B cell (primary cell): ENCODE data around the gene DLK2. TPM values are rescaled to one million over a fixed set of nuclear protein-coding genes. Genes with fewer than 3 reads are reported as not detected.

Experiments
- ATAC-seq: fragments of 200-7000 bp; cut with Tn5 transposase; one replicate; pipeline ENCODE4 v1.10.0; 2021; ENCODE audit warnings: low read depth, mild to moderate bottlenecking, moderate number of reproducible peaks, moderate library complexity
- CTCF ChIA-PET: fragments of 350-600 bp; sonication (Branson Sonifier 250); formaldehyde crosslinking; loops from one replicate; lab custom pipeline; 2021; ENCODE audit warnings: antibody characterized with exemption, inconsistent platforms; lab: Charles Lee
- POLR2A ChIA-PET: fragments of 350-600 bp; sonication (Branson Sonifier 250); formaldehyde crosslinking; loops from one replicate; lab custom pipeline; 2021; ENCODE audit warnings: antibody characterized with exemption; lab: Charles Lee
- DNase-seq: peaks from one replicate; pipeline ENCODE4 v3.0.0; 2013
- H2AFZ ChIP-seq: 2 replicates; pipeline ENCODE4 v1.6.1; 2012; ENCODE audit warnings: mild to moderate bottlenecking, low read depth, low read length; ENCODE audit not compliant: insufficient read depth, poor library complexity, severe bottlenecking
- H3K27ac ChIP-seq, 2 donors: 1 replicate in 1 of 2; 2 replicates in 1 of 2; pipeline ENCODE4 v1.5.1; 2012 to 2013; ENCODE audit warnings: low read length in 2 of 2, mild to moderate bottlenecking in 2 of 2, moderate library complexity in 1 of 2
- H3K27me3 ChIP-seq, 4 experiments: fragments of 200-600 bp in 1 of 4; sonication (generic) in 1 of 4; replicated peaks in 1 of 4; 1 replicate in 2 of 4; 2 replicates in 2 of 4; pipeline versions ENCODE4 v1.6.1 to v1.7.0; 2013 to 2016; ENCODE audit warnings: low read length in 3 of 4, mild to moderate bottlenecking in 2 of 4, mixed read lengths in 1 of 4, moderate library complexity in 1 of 4; ENCODE audit not compliant: insufficient read depth in 4 of 4, control insufficient read depth in 3 of 4; ENCODE audit errors: control extremely low read depth in 1 of 4
- H3K36me3 ChIP-seq, 2 experiments: replicated peaks in 1 of 2; 1 replicate in 1 of 2; 2 replicates in 1 of 2; pipeline versions ENCODE4 v1.6.1 to v1.7.1; 2013; ENCODE audit warnings: low read length in 1 of 2; ENCODE audit not compliant: insufficient read depth in 2 of 2, control insufficient read depth in 1 of 2; ENCODE audit errors: control extremely low read depth in 1 of 2, extremely low read depth in 1 of 2
- H3K4me1 ChIP-seq, 2 donors: fragments of 200-600 bp in 1 of 2; sonication (generic) in 1 of 2; 1 replicate in 1 of 2; 2 replicates in 1 of 2; pipeline versions ENCODE4 v1.5.1 to v1.6.1; 2013 to 2017; ENCODE audit warnings: low read length in 2 of 2; ENCODE audit not compliant: control insufficient read depth in 2 of 2, insufficient read depth in 2 of 2
- H3K4me2 ChIP-seq: replicated peaks from 2 replicates; pipeline ENCODE3; 2012; ENCODE audit warnings: mild to moderate bottlenecking, low read depth, low read length; ENCODE audit not compliant: poor library complexity, severe bottlenecking
- H3K4me3 ChIP-seq, 5 experiments: fragments of 200-600 bp in 1 of 5; sonication (generic) in 1 of 5; 1 replicate in 3 of 5; 2 replicates in 2 of 5; pipeline versions ENCODE4 v1.5.1 to v1.7.0; 2011 to 2016; ENCODE audit warnings: low read length in 4 of 5, mild to moderate bottlenecking in 4 of 5, low read depth in 2 of 5, control low read depth in 1 of 5, moderate library complexity in 1 of 5; ENCODE audit not compliant: insufficient read depth in 1 of 5; ENCODE audit errors: control extremely low read depth in 1 of 5, extremely low read depth in 1 of 5
- H3K79me2 ChIP-seq: fragments of 200-600 bp; sonication (generic); one replicate; pipeline ENCODE4 v1.6.0; 2016; ENCODE audit warnings: low read length; ENCODE audit not compliant: control insufficient read depth, insufficient read depth
- H3K9ac ChIP-seq: fragments of 200-600 bp; sonication (generic); 2 replicates; pipeline ENCODE4 v1.6.1; 2017; ENCODE audit warnings: mild to moderate bottlenecking, low read length, moderate library complexity
- H3K9me3 ChIP-seq, 3 donors: one replicate each; pipeline versions ENCODE4 v1.6.1 to v1.7.1; 2013; ENCODE audit warnings: low read length in 2 of 3; ENCODE audit not compliant: control insufficient read depth in 2 of 3, insufficient read depth in 1 of 3; ENCODE audit errors: control extremely low read depth in 1 of 3
- H4K20me1 ChIP-seq: 2 replicates; pipeline ENCODE4 v1.6.0; 2012; ENCODE audit warnings: mild to moderate bottlenecking, low read length; ENCODE audit not compliant: insufficient read depth, control insufficient read depth, poor library complexity, severe bottlenecking
- H3K27ac Mint-ChIP-seq: one replicate; pipeline ENCODE4 v1.8.0; 2021; ENCODE audit warnings: mixed read lengths
- H3K27me3 Mint-ChIP-seq: one replicate; pipeline ENCODE4 v1.8.0; 2021; ENCODE audit warnings: mixed read lengths
- H3K4me1 Mint-ChIP-seq: one replicate; pipeline ENCODE4 v1.8.0; 2021; ENCODE audit warnings: mixed read lengths
- H3K4me3 Mint-ChIP-seq: one replicate; pipeline ENCODE4 v1.8.0; 2021; ENCODE audit warnings: mixed read lengths
- H3K9me3 Mint-ChIP-seq: one replicate; pipeline ENCODE4 v1.8.0; 2022; ENCODE audit warnings: mixed read lengths; ENCODE audit not compliant: insufficient read depth
- EZH2 ChIP-seq: IDR thresholded peaks from 2 replicates; pipeline ENCODE4 v1.6.1; 2012; ENCODE audit warnings: borderline replicate concordance, low read depth, mild to moderate bottlenecking, moderate library complexity, low read length; ENCODE audit not compliant: insufficient read depth, poor library complexity, severe bottlenecking
- WGBS: methylation state at CpG from one replicate; pipeline ENCODE4 v1.1.5; 2013; ENCODE audit warnings: missing lambda C conversion rate; ENCODE audit not compliant: insufficient coverage; 5-methylcytosine and 5-hydroxymethylcytosine counted together
- intact Hi-C: fragments of 100-400 bp; cut with micrococcal nuclease; formaldehyde crosslinking; loops from one replicate; pipeline ENCODE4 v1.10.0; 2022
- polyA plus RNA-seq: library from polyadenylated mRNA; depleted of rRNA; stranded (reverse); fragments of >200 nt; gene quantifications from 2 replicates; pipeline ENCODE4 v1.2.3, GENCODE V29; 2012
- total RNA-seq, 2 donors: library from RNA; stranded (reverse); fragments of 120-200 nt in 1 of 2; gene quantifications; 1 replicate in 1 of 2; 2 replicates in 1 of 2; pipeline versions ENCODE4 v1.2.3 to v1.2.4, GENCODE V29; 2013 to 2022
- TF ChIP-seq, protein P1 (sequence below): fragments of 200-600 bp; IDR thresholded peaks from one replicate; pipeline ENCODE4 v1.8.0; 2022; ENCODE audit warnings: antibody characterized with exemption, mild to moderate bottlenecking

DLK2 gene
- total and polyA plus RNA-seq, 2 donors (not counting 1 experiment from before 2014, with no cell fraction given) = 0.34 TPM; not detected in 1

DNA sequence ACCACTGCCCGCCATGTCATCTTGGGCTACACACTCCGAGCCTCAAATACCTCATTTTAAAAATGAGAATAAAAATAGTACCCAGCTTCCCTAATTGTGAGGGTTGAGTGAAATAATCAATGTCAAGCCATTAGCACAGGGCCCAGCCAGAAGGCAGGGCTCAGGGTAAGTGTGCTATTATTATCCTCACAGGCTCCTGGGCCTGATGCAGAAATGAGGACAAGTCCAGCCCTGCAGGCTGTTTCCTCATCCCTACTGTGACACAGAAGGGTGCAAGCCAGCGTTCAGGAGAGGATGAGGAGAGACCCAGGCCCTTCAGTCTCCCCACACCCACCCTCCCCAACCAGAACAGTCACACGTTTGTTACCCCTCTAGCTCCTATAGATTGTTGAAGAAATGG lies 4.0 kb downstream of the DLK2 start:
- no CpG with 5 or more reads among the region's 4 CpGs for WGBS
- ATAC-seq (no peak), DNase-seq (no peak)
- H3K27me3 Mint-ChIP-seq = no peaks in the 10 kb centered on the region
- no peaks in the 10 kb centered on the region for H4K20me1 ChIP-seq
- ChIA-PET POLR2A (interaction anchor here (0.6 kb wide), 1 partner anchor 23 kb away, joined by 3 read pairs; no protein-coding TSS in a partner anchor), CTCF (interaction anchor here (1.1 kb wide), 1 partner anchor 222 kb away, joined by 3 read pairs; the partner anchor contains the start of gene DNPH1)
- no peaks in the 10 kb centered on the region for H3K9me3 Mint-ChIP-seq
- H3K4me3 Mint-ChIP-seq = no peak overlapping the region
- no peaks in the 10 kb centered on the region for H3K79me2 ChIP-seq
- H3K36me3 ChIP-seq = peaks cover 0 to 42% of the 10 kb centered on the region in 2 experiments
- H3K4me1 ChIP-seq = peaks cover 7 to 12% of the 10 kb centered on the region in 2 donors
- H3K27ac Mint-ChIP-seq = no peak overlapping the region
- peaks cover 10% of the 10 kb centered on the region for H3K4me1 Mint-ChIP-seq
- no peak overlapping the region for H3K4me3 ChIP-seq
- H3K9me3 ChIP-seq = no peaks in the 10 kb centered on the region
- no peak for TF ChIP-seq EZH2
- TF ChIP-seq, protein P1, sequence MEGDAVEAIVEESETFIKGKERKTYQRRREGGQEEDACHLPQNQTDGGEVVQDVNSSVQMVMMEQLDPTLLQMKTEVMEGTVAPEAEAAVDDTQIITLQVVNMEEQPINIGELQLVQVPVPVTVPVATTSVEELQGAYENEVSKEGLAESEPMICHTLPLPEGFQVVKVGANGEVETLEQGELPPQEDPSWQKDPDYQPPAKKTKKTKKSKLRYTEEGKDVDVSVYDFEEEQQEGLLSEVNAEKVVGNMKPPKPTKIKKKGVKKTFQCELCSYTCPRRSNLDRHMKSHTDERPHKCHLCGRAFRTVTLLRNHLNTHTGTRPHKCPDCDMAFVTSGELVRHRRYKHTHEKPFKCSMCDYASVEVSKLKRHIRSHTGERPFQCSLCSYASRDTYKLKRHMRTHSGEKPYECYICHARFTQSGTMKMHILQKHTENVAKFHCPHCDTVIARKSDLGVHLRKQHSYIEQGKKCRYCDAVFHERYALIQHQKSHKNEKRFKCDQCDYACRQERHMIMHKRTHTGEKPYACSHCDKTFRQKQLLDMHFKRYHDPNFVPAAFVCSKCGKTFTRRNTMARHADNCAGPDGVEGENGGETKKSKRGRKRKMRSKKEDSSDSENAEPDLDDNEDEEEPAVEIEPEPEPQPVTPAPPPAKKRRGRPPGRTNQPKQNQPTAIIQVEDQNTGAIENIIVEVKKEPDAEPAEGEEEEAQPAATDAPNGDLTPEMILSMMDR = no peak
- no peak overlapping the region for H3K9ac ChIP-seq
- H3K4me2 ChIP-seq = no peak overlapping the region
- intact Hi-C loops = no loop called here
- no peak overlapping the region for H2AFZ ChIP-seq
- no peak overlapping the region for H3K27ac ChIP-seq
- no peaks in the 10 kb centered on the region for H3K27me3 ChIP-seq

DNA sequence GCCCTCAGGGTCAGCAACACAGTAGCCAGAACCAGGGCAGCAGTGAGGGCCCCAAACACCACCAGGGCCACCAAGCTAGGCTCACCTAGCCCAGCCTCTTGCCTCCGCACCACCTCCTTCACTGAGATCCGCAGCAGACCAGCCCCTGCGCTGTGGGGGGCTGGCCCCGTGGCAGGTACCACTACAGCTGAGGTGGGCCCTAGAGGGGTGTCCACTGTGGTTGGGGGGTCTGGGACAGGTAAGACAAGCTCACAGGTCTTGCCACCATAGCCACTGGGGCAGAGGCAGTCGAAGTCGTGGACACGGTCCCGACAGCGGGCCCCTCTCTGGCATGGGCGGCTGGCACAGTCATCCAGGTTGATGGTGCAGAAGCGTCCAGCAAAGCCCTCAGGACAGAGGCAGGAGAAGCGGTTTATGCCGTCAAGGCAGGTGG lies 4.6 kb downstream of the DLK2 start:
- no peak overlapping the region for H3K4me3 ChIP-seq
- no peak overlapping the region for H2AFZ ChIP-seq
- no peaks in the 10 kb centered on the region for H3K79me2 ChIP-seq
- Mint-ChIP-seq H3K4me3 (no peak overlapping the region), H3K27me3 (no peaks in the 10 kb centered on the region), H3K4me1 (peaks cover 5% of the 10 kb centered on the region), H3K9me3 (no peaks in the 10 kb centered on the region), H3K27ac (no peak overlapping the region)
- ATAC-seq = no peak
- peaks cover 0 to 45% of the 10 kb centered on the region in 2 experiments for H3K36me3 ChIP-seq
- H3K9ac ChIP-seq = no peak overlapping the region
- H3K4me1 ChIP-seq = peaks cover under 1 to 6% of the 10 kb centered on the region in 2 donors
- H3K27me3 ChIP-seq = no peaks in the 10 kb centered on the region
- H3K27ac ChIP-seq = no peak overlapping the region
- TF ChIP-seq, protein P1 = no peak
- no peak for TF ChIP-seq EZH2
- WGBS = 94% methylated on average over 9 of the region's 13 CpGs
- POLR2A ChIA-PET = interaction anchor here (0.5 kb wide), 1 partner anchor 14 kb away, joined by 4 read pairs; no protein-coding TSS in a partner anchor
- H3K4me2 ChIP-seq = no peak overlapping the region
- CTCF ChIA-PET = interaction anchor here (1.1 kb wide), 1 partner anchor 221 kb away, joined by 3 read pairs; the partner anchor contains the start of gene DNPH1
- intact Hi-C loops = no loop called here
- no peaks in the 10 kb centered on the region for H3K9me3 ChIP-seq
- H4K20me1 ChIP-seq = no peaks in the 10 kb centered on the region
- no peak for DNase-seq
